ENCODE data around the gene CELF1. TPM values are rescaled to one million over a fixed set of nuclear protein-coding genes. Genes with fewer than 3 reads are reported as not detected.
"Not testable (repeated sequence)": the region's sequence is repeated elsewhere in the genome, so short reads cannot be mapped to it uniquely, and the experiment has no call there.

The CELF1 gene
- total RNA-seq, 1 donor from 2014 or later, result 159 TPM

DNA sequence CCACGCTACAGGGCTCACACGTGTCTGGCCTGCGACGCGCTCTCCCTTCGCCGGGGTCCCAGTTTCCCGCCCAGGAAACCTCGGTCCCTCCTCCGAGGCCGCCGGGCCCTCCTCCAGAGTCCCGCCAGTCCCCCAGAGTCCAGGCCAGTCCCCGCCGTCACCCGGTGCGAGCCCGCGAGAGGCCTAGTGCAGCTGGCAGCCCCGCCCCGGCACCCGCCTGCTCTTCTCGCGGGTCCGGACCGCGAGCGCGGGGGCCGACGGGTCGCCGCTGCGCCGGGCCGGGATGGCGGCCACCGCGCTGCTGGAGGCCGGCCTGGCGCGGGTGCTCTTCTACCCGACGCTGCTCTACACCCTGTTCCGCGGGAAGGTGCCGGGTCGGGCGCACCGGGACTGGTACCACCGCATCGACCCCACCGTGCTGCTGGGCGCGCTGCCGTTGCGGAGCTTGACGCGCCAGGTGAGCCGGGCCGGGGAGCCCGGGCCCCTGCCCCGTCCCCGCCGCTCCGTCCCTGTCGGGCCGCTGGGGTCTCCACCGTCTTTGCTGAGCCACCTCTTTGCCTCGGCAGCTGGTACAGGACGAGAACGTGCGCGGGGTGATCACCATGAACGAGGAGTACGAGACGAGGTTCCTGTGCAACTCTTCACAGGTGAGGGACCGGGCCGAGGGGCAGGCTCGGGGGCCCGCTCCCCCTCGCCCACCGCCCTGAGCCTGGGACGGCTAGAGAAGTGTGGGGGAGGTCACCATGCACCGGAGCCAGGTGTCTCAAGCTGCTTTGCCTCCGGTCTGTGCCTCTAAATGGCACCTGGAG, 12.6 kb upstream of the CELF1 start, which contains the start of gene PTPMT1:
PTPMT1 (plus strand) TSS at position 260 of the 809 bp plus-strand sequence; CDS start at position 284, 24 bp downstream.
- Mint-ChIP-seq H3K36me3 (ENCODE audit: low read depth) (peaks cover 19% of the 10 kb centered on the region), H3K4me3 (peak within 1 kb of the TSS; percentile 89), H3K4me1 (peaks cover 16% of the 10 kb centered on the region), H3K27ac (peak within 1 kb of the TSS; percentile 87), H3K27me3 (no peaks in the 10 kb centered on the region), H3K9me3 (no peaks in the 10 kb centered on the region)
- peak; percentile 92 for DNase-seq
- intact Hi-C loops (cut with micrococcal nuclease), result loop anchor here (1.0 kb wide), 2 partner anchors 12 to 13 kb away; partner anchors contain the start of genes CELF1 and KBTBD4

DNA sequence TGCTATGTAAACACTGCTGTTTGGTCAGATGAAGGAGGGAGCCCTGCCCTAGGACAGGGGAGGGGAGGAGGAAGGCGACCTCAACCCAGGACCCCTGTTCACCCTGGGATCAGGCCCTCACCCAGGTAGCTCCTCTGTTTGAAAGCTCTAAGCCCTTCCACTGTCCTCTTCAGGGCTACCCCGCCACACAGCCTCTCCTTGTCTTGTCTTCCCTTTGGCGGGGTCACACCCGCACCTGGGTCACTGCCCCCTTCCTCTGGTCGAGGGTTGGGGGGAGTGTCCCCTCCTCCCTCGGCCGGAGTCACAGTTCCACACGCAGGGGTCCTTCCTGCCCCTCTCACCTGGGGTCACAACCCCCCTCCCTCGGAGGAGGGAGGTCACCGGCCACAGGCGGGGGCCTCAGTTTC, 12.0 kb upstream of the CELF1 start:
- H3K9me3 Mint-ChIP-seq, result no peaks in the 10 kb centered on the region
- no peak for DNase-seq
- H3K4me3 Mint-ChIP-seq, result peak overlapping the region; percentile 89
- intact Hi-C loops (cut with micrococcal nuclease), result loop anchor here (1.0 kb wide), 2 partner anchors 12 to 13 kb away; partner anchors contain the start of genes CELF1 and KBTBD4
- no peaks in the 10 kb centered on the region for H3K27me3 Mint-ChIP-seq
- peak overlapping the region; percentile 87 for H3K27ac Mint-ChIP-seq
- H3K36me3 Mint-ChIP-seq (ENCODE audit: low read depth), result peaks cover 15% of the 10 kb centered on the region
- peaks cover 16% of the 10 kb centered on the region for H3K4me1 Mint-ChIP-seq

DNA sequence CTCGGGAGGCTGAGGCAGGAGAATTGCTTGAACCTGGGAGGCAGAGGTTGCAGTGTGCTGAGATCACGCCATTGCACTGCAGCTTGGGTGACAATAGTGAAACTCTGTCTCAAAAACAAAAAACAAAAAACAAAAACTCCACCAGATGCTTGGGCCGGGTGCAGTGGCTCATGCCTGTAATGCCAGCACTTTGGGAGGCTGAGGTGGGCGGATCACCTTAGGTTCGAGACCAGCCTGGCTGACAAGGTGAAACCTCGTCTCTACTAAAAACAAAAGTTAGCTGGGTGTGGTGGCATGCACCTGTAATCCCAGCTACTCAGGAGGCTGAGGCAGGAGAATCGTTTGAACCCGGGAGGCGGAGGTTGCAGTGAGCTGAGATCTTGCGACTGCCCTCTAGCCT, 11.4 kb upstream of the CELF1 start:
- intact Hi-C loops (cut with micrococcal nuclease); H3K36me3 Mint-ChIP-seq (ENCODE audit: low read depth); H3K9me3 Mint-ChIP-seq; H3K27me3 Mint-ChIP-seq; DNase-seq: not testable (repeated sequence)
- Mint-ChIP-seq H3K4me3 (peak overlapping the region; percentile 89), H3K4me1 (peaks cover 16% of the 10 kb centered on the region), H3K27ac (peak overlapping the region; percentile 11)

DNA sequence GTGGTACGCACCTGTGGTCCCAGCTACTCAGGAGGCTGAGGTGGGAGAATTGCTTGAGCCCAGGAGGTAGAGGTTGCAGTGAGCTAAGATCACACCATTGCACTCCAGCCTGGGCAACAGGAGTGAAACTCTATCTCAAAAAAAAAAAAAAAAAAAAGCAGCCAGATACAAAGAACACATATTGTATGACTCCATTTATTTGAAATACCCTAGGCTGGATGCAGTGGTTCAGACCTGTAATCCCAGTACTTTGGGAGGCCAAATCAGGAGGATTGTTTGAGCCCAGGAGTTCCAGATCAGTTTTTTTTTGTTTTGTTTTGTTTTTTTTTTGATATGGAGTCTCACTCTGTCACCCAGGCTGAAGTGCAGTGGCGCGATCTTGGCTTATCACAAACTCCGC, 9.5 kb upstream of the CELF1 start:
- H3K4me3 Mint-ChIP-seq; H3K27ac Mint-ChIP-seq; H3K36me3 Mint-ChIP-seq (ENCODE audit: low read depth); H3K27me3 Mint-ChIP-seq; intact Hi-C loops (cut with micrococcal nuclease); H3K9me3 Mint-ChIP-seq; DNase-seq: not testable (repeated sequence)
- H3K4me1 Mint-ChIP-seq, result peaks cover 16% of the 10 kb centered on the region

DNA sequence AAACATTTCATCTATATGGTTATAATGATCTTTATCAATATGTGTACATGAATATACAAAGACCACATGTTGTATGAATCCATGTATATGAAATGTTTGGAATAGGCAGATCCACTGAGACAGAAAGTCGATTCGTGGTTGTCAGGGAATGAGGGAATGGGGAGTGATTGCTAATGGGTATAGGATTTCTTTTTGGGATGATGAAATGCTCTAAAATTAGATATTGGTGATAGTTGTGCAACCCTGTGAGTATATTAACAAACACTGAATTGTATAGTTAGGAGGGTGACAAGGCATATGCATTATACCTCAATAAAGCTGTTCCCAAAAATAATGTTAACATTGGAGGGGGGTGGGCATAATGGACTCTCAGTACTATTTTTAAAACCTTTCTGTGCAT, 7.5 kb upstream of the CELF1 start:
- H3K4me3 Mint-ChIP-seq, result no peak overlapping the region
- peaks cover 3% of the 10 kb centered on the region for H3K36me3 Mint-ChIP-seq (ENCODE audit: low read depth)
- H3K9me3 Mint-ChIP-seq, result no peaks in the 10 kb centered on the region
- DNase-seq, result no peak
- H3K4me1 Mint-ChIP-seq, result peaks cover 10% of the 10 kb centered on the region
- no peak overlapping the region for H3K27ac Mint-ChIP-seq
- H3K27me3 Mint-ChIP-seq, result no peaks in the 10 kb centered on the region
- intact Hi-C loops (cut with micrococcal nuclease), result no loop called here

DNA sequence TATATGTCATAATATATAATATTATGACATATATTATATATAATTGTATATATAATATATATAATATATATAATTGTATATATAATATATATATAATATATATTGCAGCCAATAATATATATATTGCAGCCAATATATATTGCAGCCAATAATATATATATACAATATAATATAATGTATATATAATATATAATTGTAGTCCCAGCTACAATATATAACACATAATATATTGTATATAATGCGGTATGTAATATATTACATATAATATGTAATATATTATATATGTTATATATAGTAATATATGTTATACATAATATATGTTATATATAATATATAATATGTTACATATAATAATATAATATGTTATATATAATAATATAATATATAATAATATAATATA, 5.8 kb upstream of the CELF1 start:
- H3K4me1 Mint-ChIP-seq, result peaks cover 12% of the 10 kb centered on the region
- no peak overlapping the region for H3K4me3 Mint-ChIP-seq
- H3K36me3 Mint-ChIP-seq (ENCODE audit: low read depth), result peaks cover 3% of the 10 kb centered on the region
- intact Hi-C loops (cut with micrococcal nuclease), result loop anchor here (10.0 kb wide), 1 partner anchor 294 kb away; no protein-coding TSS in a partner anchor
- no peaks in the 10 kb centered on the region for H3K27me3 Mint-ChIP-seq
- no peak for DNase-seq
- no peak overlapping the region for H3K27ac Mint-ChIP-seq
- no peaks in the 10 kb centered on the region for H3K9me3 Mint-ChIP-seq

DNA sequence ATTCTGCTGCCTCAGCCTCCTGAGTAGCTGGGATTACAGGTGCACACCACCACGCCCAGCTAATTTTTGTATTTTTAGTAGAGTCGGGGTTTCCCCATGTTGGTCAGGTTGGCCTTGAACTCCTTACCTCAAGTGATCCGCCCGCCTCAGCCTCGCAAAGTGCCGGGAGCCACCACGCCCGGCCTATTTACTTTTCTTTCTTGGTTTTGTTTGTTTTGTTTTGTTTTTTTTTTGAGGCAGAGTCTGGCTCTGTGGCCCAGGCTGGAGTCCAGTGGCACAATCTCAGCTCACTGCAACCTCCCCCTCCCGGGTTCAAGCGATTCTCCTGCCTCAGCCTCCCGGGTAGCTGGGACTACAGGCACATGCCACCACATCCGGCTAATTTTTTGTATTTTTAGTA, 4.1 kb upstream of the CELF1 start:
- not testable (repeated sequence) for H3K36me3 Mint-ChIP-seq (ENCODE audit: low read depth); H3K27me3 Mint-ChIP-seq; H3K9me3 Mint-ChIP-seq; H3K27ac Mint-ChIP-seq; H3K4me3 Mint-ChIP-seq; DNase-seq
- H3K4me1 Mint-ChIP-seq, result peaks cover 11% of the 10 kb centered on the region
- intact Hi-C loops (cut with micrococcal nuclease), result loop anchor here (10.0 kb wide), 1 partner anchor 292 kb away; no protein-coding TSS in a partner anchor

DNA sequence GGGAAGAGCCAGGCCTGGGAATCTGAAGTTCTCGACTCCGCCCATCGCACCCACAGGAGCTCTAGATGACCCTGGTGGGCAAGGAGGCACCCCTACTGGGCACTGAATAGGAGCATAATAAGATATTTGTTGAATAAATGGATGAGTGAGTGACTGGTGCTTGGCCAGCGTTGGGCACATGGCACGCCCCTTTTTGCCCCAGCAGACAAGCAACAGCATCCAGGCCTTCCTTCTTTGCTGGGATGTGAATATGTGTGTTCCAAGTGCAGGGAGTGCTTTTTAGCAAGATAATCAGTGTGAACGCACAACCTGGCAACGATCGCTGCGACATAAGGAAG, 443 bp upstream of the CELF1 start:
- Mint-ChIP-seq H3K4me3 (peak overlapping the region; percentile 93), H3K9me3 (no peaks in the 10 kb centered on the region), H3K4me1 (peaks cover 28% of the 10 kb centered on the region), H3K27me3 (no peaks in the 10 kb centered on the region), H3K36me3 (ENCODE audit: low read depth) (peaks cover 25% of the 10 kb centered on the region), H3K27ac (peak overlapping the region; percentile 85)
- intact Hi-C loops (cut with micrococcal nuclease), result loop anchor here (1.0 to 10.0 kb wide), 9 partner anchors 12 to 289 kb away; partner anchors contain the start of genes FNBP4, MTCH2, NDUFS3 and PSMC3
- DNase-seq, result no peak

DNA sequence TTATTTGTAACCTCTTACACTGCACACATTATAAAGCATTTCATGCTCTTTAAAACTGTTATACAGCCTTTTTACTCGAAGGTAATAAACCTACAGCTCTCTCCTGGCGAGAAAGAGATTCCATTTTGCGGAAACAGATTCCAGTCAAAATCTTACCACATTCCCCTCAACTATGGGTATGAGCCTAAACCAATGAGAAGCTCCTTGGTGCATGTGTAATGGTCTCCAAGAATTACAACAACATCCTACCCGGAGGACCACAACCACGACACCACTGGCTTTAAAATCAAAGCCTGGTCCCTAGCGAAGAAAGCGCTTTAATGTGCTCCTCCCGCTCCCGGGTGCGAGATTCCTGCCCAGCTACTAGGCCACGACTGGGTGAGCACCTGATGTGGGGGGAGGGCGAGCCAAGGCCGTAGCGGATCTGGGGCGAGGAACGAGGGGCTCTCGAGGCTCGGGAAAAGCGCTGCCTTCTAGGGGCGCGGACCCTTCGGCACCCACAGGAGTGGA, 821 bp downstream of the CELF1 start:
- peaks cover 32% of the 10 kb centered on the region for H3K36me3 Mint-ChIP-seq (ENCODE audit: low read depth)
- no peaks in the 10 kb centered on the region for H3K9me3 Mint-ChIP-seq
- H3K4me3 Mint-ChIP-seq, result peak overlapping the region; percentile 93
- no peak for DNase-seq
- peaks cover 35% of the 10 kb centered on the region for H3K4me1 Mint-ChIP-seq
- peak overlapping the region; percentile 95 for H3K27ac Mint-ChIP-seq
- no peaks in the 10 kb centered on the region for H3K27me3 Mint-ChIP-seq
- intact Hi-C loops (cut with micrococcal nuclease), result loop anchor here (2.0 to 10.0 kb wide), 7 partner anchors 27 to 287 kb away; partner anchors contain the start of genes FNBP4, MTCH2 and PSMC3

DNA sequence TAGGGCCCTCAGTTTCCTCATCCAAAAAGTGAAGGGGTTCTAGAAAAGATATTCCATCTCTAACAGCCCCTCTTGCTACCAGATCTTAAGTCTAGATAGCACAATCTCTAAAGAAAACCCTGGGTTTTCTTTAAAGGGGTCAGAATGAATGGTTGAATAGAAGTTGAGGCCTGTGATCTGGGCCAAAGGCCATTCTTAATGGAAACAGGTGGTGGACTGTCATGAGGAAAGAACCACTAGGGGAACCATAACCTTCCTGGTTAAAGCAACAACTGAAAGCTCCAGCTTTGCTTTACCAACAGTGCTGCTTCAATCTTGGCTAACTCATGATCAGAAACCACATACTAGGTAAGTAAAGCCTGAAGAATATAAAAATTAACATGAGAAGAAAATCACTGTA, 1.8 kb downstream of the CELF1 start:
- Mint-ChIP-seq H3K4me3 (peak overlapping the region; percentile 93), H3K9me3 (no peaks in the 10 kb centered on the region), H3K4me1 (peaks cover 37% of the 10 kb centered on the region), H3K27ac (peak overlapping the region; percentile 95), H3K36me3 (ENCODE audit: low read depth) (peaks cover 35% of the 10 kb centered on the region), H3K27me3 (no peaks in the 10 kb centered on the region)
- DNase-seq, result peak; percentile 65
- intact Hi-C loops (cut with micrococcal nuclease), result loop anchor here (5.0 to 10.0 kb wide), 2 partner anchors 216 to 286 kb away; partner anchors contain the start of gene FNBP4

DNA sequence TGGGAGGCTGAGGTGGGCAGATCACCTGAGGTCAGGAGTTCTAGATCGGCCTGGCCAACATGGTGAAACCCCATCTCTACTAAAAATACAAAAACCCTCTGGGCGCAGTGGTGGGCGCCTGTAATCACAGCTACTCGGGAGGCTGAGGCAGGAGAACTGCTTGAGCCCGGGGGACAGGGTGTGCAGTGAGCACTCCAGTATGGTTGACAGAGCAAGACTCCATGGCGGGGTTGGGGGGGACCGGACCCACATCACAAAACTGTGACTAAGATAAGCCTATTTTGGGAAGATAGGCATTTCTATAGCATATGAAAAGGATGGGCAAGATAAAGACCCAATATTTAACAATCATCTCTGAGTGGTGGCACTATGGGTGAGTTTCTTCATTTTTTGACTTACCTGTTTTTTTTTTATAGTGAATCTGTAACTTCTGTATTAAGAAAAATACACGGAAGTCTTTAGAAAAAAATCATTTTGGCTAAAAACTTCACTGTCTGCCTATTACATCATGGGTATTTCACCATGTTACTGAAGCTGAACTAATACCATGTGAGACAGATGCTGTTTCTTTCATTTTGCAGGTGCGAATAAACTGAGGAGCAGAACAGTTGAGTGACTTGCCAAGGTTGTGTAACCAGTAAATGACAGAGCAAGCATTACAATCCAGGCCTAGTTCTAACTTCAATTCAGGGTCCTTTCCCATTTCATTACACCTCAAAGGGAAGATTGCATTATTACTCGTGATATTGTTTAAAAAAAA, 2.5 kb downstream of the CELF1 start:
- H3K27ac Mint-ChIP-seq, result peak overlapping the region; percentile 17
- peaks cover 35% of the 10 kb centered on the region for H3K36me3 Mint-ChIP-seq (ENCODE audit: low read depth)
- intact Hi-C loops (cut with micrococcal nuclease), result loop anchor here (5.0 to 10.0 kb wide), 2 partner anchors 217 to 286 kb away; partner anchors contain the start of gene FNBP4
- H3K9me3 Mint-ChIP-seq, result no peaks in the 10 kb centered on the region
- H3K4me3 Mint-ChIP-seq, result peak overlapping the region; percentile 93
- no peaks in the 10 kb centered on the region for H3K27me3 Mint-ChIP-seq
- H3K4me1 Mint-ChIP-seq, result peaks cover 37% of the 10 kb centered on the region
- DNase-seq, result no peak

DNA sequence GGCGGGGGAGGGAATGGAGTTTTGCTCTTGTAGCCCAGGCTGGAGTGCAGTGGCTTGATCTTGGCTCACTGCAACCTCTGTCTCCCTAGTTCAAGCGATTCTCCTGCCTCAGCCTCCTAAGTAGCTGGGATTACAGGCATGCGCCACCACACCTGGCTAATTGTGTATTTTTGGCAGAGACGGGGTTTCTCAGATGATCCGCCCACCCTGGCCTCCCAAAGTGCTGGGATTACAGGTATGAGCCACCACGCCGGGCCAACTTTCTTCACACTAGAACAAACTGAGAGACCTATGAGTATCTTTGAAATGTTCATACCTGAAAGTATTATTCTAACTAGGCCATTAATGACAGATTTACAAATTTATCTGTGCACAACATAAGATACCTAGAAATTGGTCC, 6.7 kb downstream of the CELF1 start:
- H3K27me3 Mint-ChIP-seq; intact Hi-C loops (cut with micrococcal nuclease); H3K27ac Mint-ChIP-seq; H3K4me3 Mint-ChIP-seq; H3K9me3 Mint-ChIP-seq; DNase-seq: not testable (repeated sequence)
- peaks cover 28% of the 10 kb centered on the region for H3K36me3 Mint-ChIP-seq (ENCODE audit: low read depth)
- H3K4me1 Mint-ChIP-seq, result peaks cover 35% of the 10 kb centered on the region

DNA sequence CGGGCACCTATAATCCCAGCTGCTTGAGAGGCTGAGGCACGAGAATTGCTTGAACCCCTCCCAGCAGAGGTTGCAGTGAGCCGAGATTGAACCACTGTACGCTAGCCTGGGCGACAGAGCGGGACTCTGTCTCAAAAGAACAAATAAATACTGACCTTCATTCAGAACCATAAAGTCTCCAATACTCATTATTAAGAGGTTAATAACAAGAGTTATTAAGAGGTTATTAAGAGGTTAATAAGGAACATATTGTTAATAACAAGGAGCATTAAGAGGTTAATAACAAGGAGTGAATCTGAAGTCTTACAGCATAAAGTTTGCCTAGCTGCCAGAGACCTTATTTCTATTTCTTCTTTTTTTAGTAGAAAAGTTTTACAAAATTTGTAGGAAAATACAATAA, 7.6 kb downstream of the CELF1 start:
- Mint-ChIP-seq H3K27me3 (no peaks in the 10 kb centered on the region), H3K9me3 (no peaks in the 10 kb centered on the region), H3K36me3 (ENCODE audit: low read depth) (peaks cover 30% of the 10 kb centered on the region), H3K4me3 (no peak overlapping the region), H3K4me1 (peaks cover 37% of the 10 kb centered on the region), H3K27ac (no peak overlapping the region)
- no peak for DNase-seq
- intact Hi-C loops (cut with micrococcal nuclease), result no loop called here

All from activated CD4-positive, alpha-beta T cell treated with anti-CD3 and anti-CD28 coated beads, Interleukin-2, amount 10 ng/mL, durations not matched to agents 24 days and 14 days (primary cell).